ENCODE results near the gene PSPN.
"Not testable (repeated sequence)": the region's sequence is repeated elsewhere in the genome, so short reads cannot be mapped to it uniquely, and the experiment has no call there.

The PSPN gene

DNA sequence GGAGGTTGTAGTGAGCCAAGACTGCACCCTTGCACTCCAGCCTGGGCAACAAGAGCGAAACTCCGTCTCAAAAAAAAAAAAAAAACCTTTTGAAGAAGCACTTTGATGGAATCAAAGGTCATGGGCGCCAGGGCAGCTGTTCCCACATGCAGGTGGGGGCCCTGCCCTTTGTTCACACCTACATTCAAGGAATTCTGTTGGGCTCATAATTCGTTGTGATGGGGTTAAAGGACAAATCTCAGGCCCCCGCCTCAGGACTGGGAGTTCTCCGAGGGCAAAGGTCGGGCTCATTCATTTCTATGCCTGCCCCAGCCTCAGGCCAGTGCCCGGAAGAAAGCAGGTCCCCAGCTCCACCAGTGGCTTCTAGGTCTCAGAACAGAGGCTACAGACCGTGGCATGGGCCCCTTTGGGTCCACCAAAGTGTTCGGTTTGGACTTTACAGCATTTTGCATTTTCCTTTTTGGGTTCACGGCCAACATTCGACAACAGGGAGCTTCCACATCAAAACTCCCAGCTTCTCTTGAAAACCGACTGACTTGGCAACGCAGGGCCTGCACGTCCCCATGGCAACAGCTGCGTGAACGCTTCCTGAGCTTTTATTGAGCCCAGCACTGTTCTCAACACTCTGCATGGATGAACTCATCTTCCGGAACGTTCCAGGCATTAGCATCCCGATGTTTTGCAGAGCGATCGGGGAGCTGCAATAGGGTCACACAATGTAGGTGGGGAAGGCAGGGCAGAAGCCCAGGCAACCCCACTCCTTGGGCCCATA, 27.3 kb upstream of the PSPN start:
- no peak for DNase-seq

DNA sequence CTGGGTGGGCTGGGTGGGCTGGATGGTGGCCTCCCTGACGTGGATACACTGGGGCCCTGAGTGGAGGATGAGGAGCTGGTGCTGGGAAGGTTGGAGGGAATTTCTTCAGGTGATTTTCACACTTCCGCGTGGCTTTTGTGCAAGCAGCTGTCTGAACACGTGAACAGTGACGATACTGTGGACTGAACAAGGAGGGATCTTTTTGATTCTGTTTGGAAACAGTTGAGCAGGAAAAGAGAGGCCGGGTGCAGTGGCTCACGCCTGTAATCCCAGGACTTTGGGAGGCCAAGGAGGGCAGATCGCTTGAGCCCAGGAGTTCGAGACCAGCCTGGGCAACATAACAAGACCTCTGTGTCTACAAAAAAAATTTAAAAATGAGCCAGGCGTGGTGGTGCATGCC, 26.3 kb upstream of the PSPN start:
- DNase-seq = no peak

DNA sequence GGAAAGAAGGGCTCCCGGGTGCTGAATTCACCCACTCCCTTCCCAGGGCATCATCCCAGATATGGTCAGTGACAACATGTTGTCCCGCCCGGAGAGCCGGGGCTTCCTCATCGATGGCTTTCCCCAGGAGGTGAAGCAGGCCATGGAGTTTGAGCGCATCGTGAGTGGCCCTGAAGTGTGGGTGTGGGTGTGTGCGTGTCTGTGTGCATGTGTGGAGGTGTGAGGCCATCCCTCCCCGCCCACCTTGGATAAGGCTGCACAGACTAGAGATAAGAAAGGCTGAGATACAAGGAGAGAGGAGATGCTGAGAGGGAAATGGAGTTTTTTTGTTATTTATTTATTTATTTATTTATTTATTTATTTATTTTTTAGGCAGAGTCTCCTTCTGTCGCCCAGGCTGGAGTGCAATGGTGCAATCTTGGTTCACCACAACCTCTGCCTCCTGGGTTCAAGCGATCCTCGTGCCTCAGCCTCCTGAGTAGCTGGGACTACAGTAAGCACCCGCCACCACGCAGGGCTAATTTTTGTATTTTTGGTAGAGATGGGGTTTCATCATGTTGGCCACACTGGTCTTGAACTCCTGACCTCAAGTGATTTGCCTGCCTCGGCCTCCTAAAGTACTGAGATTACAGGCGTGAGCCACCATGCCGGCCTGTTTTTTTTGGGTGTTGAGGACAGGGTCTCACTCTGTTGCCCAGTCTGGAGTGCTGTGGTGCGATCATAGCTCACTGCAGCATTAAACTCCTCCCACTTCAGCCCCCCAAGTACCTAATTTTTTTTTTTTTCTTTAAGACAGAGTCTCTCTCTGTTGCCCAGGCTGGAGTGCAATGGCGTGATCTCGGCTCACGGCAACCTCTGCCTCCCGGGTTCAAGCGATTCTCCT, 24.6 kb upstream of the PSPN start:
- not testable (repeated sequence) for DNase-seq

DNA sequence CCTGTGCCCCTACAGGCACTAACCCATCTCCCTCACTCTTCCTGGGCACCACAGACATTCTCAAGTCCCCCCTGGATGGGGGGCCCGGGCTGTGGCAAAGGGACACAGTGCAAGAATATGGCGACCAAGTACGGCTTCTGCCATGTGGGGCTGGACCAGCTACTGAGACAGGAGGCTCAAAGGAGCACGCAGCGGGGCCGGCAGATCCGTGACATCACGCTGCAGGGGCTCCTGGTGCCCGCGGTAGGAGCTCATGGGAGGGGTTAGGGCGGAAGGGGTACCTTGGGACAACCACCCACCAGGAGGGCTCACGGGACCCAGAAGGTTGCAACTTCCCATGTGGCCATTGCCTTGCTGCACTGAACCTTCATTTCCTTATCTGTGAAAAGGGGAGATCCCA, 20.6 kb upstream of the PSPN start:
- DNase-seq = no peak

DNA sequence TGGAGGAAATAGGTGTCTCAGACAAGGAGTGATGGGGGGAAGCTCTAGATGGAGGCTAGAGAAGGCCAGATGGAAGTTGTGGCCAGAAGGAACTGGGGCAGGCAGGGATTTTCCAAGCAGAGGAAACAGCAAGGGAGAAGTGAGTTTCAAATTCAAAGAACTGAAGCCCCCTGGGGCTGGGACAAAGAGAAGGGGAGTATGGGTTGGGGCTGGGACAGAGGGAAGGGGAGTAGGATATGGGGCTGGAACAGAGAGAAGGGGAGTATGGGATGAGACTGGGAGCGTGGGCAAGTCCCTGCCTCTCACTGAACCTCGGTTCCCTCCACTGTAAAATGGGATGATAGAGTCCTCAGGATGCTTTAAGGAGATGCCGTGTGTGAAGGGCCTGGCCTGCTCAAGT, 19.1 kb upstream of the PSPN start:
- DNase-seq = no peak

DNA sequence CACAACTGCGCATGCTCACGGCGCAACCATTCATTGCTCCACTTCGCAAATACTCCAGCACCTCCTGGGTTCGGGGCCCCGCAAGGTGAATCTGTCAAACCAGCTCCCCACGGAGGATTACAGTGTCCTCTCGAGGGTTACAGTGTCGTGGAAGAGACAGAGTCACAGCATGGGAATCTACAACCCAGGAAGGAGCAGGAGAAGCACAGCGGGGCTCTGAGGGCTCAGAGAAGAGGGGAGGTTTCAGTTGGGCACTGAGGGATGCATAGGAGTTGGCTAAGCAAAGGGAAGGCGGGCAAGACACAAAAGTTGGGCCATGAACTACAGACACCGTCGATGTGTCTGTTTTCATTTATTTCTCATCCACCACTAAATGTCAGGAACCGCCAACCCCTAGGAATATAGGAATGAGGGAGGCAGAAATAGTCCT, 18.3 kb upstream of the PSPN start:
- DNase-seq = peak; percentile 80

DNA sequence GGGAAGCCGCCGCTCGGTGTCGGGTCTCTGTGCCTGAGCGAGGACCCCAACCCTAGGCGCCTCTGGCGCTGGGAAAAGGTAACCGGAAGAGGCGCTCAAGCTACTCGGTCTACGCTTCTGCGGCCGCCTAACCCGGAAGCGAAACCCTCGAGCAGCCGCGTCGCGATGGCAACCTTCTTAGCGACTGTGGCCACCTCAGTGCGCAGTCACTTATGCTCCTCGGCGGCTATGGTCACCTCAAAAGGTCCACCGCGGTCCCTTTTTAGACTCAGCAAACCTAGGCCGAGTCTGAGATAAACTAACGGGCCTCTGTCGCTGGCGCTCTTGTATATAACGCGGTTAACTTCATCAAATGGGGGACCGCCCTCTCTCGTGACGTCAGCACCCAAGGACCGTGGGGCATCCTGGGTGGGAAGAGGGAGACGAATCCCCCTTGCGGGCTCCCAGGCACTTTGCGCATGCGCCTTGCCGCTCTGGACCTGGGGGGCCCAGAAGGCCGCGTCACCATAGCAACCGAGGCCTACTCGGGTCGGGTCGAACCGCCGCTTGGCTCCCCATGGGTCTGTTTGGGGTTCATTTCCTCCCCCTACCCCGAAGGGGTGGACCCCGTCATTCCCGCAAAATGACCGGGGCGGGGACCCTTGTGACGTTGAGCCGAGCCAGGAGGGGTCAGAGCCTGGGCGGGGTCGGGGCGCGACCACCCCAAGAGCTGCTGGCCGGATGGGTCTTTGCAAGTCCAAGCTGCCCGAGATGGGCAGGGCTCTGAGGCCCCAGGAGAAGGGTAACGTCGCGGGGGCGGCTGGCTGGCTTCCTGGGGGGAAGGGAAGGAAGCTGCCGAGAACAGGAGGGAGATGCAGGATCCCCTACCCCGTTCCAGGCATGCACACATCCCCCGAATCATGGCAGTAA, 17.6 kb upstream of the PSPN start, which contains the start of gene GTF2F1:
Gene GTF2F1, minus strand, starts transcription at position 91 of the 909 bp plus-strand sequence. CDS start 169 bp downstream, outside the sequence.
- peak; percentile 96 for DNase-seq

DNA sequence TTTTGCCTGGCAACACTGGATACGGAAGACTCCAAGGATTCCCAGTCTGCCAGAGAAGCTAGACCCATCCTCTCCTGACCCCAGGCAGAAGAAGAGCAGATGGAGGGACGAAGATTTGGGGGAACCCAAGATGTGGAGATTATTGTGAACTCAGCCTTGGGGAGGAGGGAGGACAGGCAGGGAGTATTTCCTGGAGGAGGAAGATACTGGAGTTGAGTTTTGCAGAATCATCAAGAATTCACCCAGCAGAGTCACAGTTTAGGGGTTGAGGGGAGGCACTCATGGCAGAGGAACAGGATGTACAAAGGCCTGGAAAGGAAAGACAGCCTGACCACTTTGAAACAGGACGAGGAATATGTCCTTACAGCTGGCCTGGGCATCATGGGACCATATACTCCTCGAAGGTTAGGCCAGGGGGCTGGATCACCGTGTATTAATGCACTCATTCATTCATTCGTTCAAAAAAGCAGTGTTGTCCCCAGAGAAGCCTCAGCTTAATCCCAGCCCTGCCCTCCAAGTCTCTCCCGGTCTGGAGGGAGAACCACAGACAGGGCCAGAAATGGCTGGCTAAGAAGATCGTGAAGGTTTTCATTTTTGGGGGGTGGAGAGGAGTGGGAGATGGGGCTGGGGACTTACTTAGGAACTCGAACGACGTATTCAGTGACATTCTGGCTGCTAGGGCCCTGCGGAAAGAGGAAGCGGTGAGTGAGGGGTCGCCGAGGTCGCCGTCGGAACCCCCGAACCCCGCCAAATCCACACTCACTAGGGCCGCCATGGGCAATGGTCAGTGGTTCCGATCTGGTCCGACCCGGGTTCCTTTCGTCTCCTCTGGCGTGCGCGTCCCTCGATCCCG, 16.7 kb upstream of the PSPN start:
- no peak for DNase-seq

DNA sequence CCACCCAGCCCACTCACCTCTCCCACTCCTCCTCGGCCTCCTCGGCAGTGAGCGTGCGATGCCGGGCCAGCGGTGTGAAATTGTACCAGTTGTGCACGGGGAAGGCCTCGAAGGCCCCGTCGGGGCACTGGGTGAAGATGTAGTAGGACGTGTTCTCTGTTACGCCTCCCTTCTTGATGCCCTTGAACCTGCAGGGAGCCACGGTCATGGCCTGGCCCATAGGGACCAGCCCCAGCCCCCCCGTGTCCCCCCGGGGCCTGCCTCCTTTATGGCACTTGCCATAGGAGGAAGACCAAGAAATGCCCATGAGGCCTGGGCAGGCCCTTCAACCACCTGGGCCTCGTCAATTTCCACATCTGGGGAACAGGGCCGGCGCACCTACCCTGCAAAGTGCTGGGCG, 11.6 kb upstream of the PSPN start:
- DNase-seq = no peak

DNA sequence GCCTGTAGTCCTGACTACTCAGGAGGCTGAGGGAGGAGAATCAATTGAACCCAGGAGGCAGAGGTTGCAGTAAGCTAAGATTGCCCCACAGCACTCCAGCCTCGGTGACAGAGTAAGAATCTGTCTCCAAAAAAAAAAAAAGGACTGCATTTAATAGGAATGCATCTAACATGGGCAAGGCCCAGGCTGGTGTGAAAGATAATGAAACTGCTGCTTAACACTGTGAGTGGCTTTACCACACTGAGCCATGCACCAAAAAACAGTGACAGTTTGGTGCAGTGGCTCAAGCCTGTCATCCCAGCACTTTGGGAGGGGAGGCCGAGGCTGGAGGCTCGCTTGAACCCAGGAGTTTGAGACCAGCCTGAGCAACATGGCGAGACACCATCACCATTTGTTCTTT, 8.6 kb upstream of the PSPN start:
- no peak for DNase-seq

DNA sequence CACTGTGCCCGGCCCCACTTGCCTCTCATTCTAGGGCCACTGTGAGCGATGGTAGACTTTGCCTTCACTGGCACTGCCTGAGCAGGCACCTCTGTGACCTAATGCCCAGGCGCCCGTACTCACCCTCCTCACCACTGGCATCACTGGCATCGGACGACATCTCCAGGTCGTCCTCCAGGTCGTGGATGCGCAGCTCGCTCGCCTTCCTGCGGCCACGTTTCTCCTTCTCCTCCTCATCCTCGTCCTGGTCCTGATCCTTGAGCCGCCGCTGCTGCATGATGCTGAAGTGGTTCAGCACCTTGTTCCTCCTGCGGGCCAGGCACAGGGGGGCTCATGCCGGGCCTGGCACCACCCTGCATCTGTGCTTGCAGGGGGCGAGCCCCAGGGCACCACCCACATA, 7.5 kb upstream of the PSPN start:
- DNase-seq = no peak

DNA sequence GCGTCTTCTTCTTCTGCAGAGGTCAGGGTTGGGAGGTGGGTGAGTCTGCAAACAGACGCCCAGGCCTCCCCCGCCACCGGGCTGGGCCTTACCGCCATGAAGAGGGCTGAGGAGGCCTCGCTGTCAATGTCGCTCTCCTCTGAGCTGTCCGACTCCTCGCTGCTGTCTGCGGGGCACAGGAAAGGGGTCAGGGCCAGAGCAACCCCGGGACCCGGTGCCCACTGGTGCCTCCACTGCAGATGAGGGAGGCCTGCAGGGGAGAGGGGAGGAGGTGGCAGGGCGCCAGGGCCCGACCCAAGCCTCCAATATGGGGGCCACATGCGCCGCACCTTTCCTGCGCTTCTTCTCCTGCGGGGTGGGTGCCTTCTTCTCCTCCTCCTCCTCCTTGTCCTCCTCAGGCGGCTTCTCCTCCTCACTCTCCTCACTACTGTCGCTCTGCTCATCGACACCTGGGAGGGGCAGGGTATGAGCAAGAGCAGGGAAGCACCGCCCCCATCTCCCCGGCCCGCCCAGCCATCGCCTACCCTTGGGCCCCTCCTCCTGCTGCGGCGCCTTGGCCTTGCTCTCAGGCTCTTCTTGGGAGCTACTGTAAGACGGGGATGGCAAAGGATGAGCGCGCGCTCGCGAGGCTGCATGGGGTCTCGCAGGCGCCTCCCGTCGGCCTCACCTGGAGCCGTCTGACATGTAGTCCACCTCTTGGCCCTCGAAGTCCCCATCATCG, 5.5 kb upstream of the PSPN start:
- DNase-seq = no peak

DNA sequence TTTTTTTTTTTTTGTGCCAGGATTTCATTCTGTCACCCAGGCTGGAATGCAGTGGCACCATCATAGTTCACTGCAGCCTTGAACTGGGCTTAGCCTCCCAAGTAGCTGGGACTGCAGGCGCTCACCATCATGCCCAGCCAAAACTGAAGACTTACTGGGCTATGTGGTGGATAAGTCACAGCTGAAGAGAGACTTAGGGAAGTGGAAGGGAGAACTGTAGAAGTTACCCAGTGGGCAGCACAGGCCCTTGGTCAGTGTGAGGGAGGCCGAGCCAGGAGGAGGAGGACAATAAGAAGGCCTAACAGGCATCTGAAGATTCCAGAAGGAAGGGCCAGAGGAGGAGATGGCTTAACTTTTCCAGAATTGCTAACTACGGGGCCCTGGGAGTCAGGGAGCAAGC, 4.0 kb upstream of the PSPN start:
- no peak for DNase-seq

DNA sequence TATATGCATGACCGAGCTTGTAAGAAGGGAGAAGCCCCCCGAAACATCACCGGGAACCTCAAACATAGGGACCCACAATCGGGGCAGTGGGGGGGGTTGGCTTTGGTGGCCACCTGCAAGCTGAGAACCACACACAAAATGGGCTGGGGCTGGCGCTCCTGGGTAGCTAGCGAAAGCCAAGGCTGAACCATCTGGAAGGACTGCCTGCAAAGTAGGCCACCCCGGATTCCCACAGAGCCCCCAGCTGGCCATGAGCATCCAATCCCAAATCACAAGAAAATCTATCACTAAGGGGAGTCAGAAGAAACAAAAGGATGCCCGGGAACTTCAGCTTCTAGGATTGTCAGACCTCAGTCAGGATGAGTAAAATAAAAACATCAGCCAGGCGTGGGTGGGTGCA, 2.8 kb upstream of the PSPN start:
- no peak for DNase-seq

DNA sequence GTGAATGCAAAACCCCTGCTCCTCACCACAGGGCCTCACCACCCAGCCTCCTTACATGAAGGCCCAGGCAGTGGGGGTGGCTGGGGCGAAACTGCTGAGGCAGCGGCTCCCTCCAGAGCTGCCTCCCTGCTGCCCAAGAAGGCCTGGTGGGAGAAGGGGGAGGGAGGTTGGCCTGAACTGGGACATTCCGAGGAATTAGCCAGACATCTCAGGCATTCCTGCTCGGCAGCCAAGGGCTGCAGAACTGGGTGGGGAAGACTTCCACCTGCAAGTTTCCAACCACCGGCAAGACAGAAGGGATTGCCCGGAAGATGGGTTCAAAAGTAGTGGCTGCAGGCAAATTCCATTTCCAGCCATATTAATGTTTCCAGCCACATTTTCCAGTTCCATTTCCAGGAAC, 2.3 kb upstream of the PSPN start:
- DNase-seq = no peak

DNA sequence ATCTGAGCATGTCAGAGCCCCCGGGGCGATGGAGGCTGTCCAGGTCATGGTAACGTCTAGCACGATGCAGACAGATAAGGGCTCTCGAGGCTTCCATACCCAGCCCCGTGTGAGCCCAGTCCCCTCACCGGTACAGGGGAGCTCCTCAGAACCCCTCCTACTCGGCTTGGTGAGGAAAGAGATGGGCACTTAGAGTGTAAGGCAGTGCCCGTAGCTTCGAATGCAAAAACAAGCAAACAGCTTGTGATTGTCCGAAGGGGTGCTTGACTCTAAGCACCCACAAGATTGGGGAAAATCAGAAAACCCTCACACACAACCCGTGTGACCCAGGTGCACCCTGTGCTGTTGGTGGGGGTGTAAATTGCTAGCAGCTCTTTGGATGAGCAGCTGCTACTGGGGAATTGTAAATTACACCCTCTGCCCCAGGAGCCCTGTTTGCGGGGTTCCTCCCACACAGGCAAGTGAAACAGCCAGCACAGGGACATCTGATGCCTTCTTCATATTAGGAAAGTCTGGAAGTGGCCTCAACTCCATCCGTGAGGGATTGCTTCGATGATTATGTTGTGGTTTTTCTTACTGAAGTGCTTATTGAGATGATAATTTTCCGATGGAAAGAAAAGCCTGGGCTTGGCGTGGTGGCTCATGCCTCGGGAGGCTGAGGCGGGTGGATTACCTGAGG, 918 bp upstream of the PSPN start:
- no peak for DNase-seq

DNA sequence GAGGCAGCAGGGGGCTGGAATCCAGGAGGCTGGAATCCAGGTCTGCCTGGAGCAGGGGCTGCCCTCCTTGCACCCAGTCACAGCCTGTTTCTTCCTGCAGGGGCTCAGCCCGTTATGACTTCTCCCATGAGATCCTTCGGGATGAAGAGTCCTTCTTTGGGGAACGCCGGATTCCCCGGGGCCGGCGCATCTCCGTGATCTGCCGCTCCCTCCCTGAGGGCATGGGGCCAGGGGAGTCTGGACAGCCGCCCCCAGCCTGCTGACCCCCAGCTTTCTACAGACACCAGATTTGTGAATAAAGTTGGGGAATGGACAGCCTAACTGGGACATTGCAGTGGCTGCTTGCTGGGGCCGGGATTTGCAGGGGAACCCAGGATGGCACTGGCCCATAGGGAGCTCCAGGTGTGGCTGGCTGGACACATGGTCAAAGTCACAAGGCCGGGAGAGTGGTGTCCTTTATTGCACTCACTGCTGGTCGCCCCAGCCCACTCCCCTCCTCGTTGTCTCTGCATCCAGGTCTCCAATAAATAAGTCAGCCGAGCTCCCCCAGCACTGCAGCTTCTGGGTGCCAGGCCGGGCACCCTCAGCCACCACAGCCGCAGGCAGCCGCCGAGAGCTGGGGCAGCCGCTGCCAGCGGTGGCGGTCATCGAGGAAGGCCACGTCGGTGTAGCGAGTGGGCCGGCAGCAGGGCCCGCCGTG, 872 bp downstream of the PSPN start:
- no peak for DNase-seq

DNA sequence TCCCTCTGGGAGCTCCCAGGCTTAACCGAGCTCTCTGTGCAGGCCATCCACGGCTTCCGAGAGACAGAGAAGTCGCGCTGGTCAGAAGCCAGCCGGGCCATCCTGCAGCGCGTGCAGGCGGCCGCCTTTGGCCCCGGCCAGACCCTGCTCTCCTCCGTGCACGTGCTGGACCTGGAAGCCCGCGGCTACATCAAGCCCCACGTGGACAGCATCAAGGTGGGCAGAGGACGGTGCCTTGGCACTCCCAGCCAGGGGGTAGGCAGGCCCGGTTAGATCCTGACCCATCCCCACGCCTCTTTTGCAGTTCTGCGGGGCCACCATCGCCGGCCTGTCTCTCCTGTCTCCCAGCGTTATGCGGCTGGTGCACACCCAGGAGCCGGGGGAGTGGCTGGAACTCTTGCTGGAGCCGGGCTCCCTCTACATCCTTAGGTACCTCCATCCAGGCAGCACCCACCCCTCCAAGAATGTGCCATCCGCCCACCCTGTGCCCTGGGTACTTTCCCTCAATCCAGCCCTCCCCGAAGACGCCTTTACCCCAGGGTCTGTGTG, 1.5 kb downstream of the PSPN start:
- DNase-seq = no peak

DNA sequence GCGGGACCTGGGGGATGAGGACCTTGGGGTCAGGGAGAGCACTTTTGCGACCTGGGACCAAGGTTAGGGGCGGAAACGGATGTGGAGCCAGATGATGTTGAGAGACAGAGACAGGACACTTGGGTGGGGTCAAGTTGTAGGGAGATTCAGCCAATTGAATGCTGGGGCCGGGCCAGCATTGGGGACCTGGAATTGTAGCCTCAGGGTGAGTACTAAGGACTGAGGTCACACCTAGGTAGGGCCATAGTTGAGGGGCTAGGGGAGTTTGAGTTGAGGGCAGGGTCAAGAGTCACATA, 2.0 kb downstream of the PSPN start:
- no peak for DNase-seq

Measured in CD4-positive, alpha-beta T cell treated with Interleukin-17A for 1 hour (primary cell).